ENCODE data around the gene STK38L. TPM values are rescaled to one million over a fixed set of nuclear protein-coding genes. Genes with fewer than 3 reads are reported as not detected.

STK38L gene
- 33.4 TPM for polyA plus RNA-seq (2013, experiment 1 of 4)
- polyA plus RNA-seq (2013, experiment 2 of 4): 34.7 TPM
- 28.2 TPM for polyA plus RNA-seq (2013, experiment 3 of 4)
- 26.1 TPM for polyA plus RNA-seq (2013, experiment 4 of 4)

DNA sequence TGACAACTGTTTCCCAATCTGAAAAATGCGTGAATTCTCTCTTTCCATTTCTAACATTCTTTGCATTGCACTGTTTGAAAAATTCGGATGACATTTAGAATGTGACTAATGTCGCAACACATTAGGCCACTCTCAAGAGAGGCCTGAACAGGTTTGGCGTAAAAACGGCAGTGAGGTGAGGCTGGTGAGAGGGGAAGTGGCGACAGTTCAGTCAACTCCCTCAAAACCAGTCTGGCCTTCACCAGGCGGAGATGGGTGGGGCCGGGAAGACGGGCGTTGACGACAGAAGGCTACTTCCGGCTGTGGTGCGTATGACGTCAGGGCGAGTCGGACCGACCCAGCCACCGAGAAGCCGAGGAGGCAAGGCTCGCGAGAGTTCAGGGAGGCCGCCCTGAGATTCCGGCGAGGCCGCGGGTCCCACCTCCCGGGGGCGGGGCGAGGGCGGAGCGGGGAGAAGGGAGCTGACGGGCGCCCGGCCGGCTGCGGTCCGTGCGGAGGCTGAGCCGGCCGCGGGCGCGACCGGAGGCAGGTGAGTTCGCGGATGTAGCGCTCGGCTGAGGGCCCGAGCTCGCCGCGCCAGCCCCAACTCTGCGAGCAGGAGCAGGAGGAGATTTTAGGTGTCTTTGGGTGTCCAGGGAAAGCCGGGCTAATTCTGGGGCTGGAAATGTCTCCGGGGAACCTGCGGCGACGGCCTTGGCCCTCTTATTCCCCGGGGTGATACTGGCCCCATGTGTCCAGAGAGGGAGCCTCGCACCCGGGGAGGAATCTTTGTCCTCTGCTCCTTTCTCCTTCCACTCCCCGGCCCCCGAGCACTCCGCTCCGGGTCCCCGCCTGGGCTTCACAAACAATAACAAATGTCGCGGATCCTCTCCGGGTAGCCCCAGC, at the start of gene STK38L:
Gene STK38L (plus strand): TSS at position 483 of the 885 bp plus-strand sequence. CDS start 53,435 bp downstream, outside the sequence.
- H3K9me3 ChIP-seq (ENCODE audit: control insufficient read depth, low read length): no peaks in the 10 kb centered on the region
- H3K4me3 ChIP-seq (ENCODE audit: insufficient read depth, low read depth, low read length): peak within 1 kb of the TSS; percentile 87
- H3K4me1 ChIP-seq (ENCODE audit: control insufficient read depth, insufficient read depth, low read length): peaks cover 10% of the 10 kb centered on the region
- WGBS, 2 experiments: 9% methylated on average over 69 of the region's 69 CpGs
- H3K27ac ChIP-seq (ENCODE audit: insufficient read depth, low read depth, low read length, poor library complexity, severe bottlenecking): peak within 1 kb of the TSS; percentile 18
- no peaks in the 10 kb centered on the region for H3K36me3 ChIP-seq (ENCODE audit: control insufficient read depth, insufficient read depth, low read length)
- H3K27me3 ChIP-seq (ENCODE audit: control insufficient read depth, insufficient read depth, low read length, poor library complexity, severe bottlenecking): no peaks in the 10 kb centered on the region

GRCh38 chr12:27194644-27195043, 49.4 kb upstream of the STK38L start:
- Histone ChIP-seq H3K27me3 (ENCODE audit: control insufficient read depth, insufficient read depth, low read length, poor library complexity, severe bottlenecking) (no peaks in the 10 kb centered on the region), H3K4me1 (ENCODE audit: control insufficient read depth, insufficient read depth, low read length) (no peaks in the 10 kb centered on the region), H3K9me3 (ENCODE audit: control insufficient read depth, low read length) (no peaks in the 10 kb centered on the region), H3K27ac (ENCODE audit: insufficient read depth, low read depth, low read length, poor library complexity, severe bottlenecking) (no peak overlapping the region), H3K4me3 (ENCODE audit: insufficient read depth, low read depth, low read length) (no peak overlapping the region), H3K36me3 (ENCODE audit: control insufficient read depth, insufficient read depth, low read length) (no peaks in the 10 kb centered on the region)
- WGBS, 2 experiments: 88 to 95% methylated on average over 2 of the region's 2 CpGs

DNA sequence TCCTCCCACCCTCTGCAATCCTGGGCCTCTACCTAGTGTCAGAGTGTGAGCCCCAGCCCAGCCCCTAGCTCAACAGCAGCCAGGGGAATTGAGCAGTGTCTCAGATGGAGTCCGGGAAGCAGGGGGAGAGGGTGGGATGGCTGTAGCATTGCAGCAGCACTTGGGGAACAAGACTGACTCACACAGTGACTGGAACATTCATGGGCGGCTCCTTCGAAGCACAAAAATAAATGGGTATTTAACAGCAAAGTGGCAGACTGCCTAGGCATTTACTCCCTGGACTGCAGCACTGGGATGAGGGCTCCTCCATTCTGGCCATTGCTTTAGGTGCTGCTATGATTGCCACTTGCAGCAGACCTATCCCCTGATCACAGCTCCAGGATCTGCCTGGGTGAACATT, 46.0 kb upstream of the STK38L start:
- H3K4me1 ChIP-seq (ENCODE audit: control insufficient read depth, insufficient read depth, low read length): no peaks in the 10 kb centered on the region
- no peak overlapping the region for H3K27ac ChIP-seq (ENCODE audit: insufficient read depth, low read depth, low read length, poor library complexity, severe bottlenecking)
- H3K4me3 ChIP-seq (ENCODE audit: insufficient read depth, low read depth, low read length): no peak overlapping the region
- H3K36me3 ChIP-seq (ENCODE audit: control insufficient read depth, insufficient read depth, low read length): no peaks in the 10 kb centered on the region
- WGBS, 2 experiments: 89 to 91% methylated on average over 3 of the region's 3 CpGs
- H3K9me3 ChIP-seq (ENCODE audit: control insufficient read depth, low read length): no peaks in the 10 kb centered on the region
- no peaks in the 10 kb centered on the region for H3K27me3 ChIP-seq (ENCODE audit: control insufficient read depth, insufficient read depth, low read length, poor library complexity, severe bottlenecking)

- Histone ChIP-seq H3K9me3 (ENCODE audit: control insufficient read depth, low read length) (no peaks in the 10 kb centered on the region), H3K27ac (ENCODE audit: insufficient read depth, low read depth, low read length, poor library complexity, severe bottlenecking) (no peak overlapping the region), H3K36me3 (ENCODE audit: control insufficient read depth, insufficient read depth, low read length) (no peaks in the 10 kb centered on the region), H3K4me3 (ENCODE audit: insufficient read depth, low read depth, low read length) (no peak overlapping the region), H3K4me1 (ENCODE audit: control insufficient read depth, insufficient read depth, low read length) (no peaks in the 10 kb centered on the region), H3K27me3 (ENCODE audit: control insufficient read depth, insufficient read depth, low read length, poor library complexity, severe bottlenecking) (no peaks in the 10 kb centered on the region)
- WGBS, 2 experiments: 78 to 86% methylated on average over 2 of the region's 2 CpGs
Observed at GRCh38 chr12:27199638-27200300, 44.3 kb upstream of the STK38L start.

GRCh38 chr12:27201169-27201568, 42.9 kb upstream of the STK38L start:
- no peaks in the 10 kb centered on the region for H3K4me1 ChIP-seq (ENCODE audit: control insufficient read depth, insufficient read depth, low read length)
- H3K27me3 ChIP-seq (ENCODE audit: control insufficient read depth, insufficient read depth, low read length, poor library complexity, severe bottlenecking): no peaks in the 10 kb centered on the region
- no peak overlapping the region for H3K27ac ChIP-seq (ENCODE audit: insufficient read depth, low read depth, low read length, poor library complexity, severe bottlenecking)
- no peaks in the 10 kb centered on the region for H3K9me3 ChIP-seq (ENCODE audit: control insufficient read depth, low read length)
- WGBS, 2 experiments: 100% methylated on average over 1 of the region's 1 CpG
- no peaks in the 10 kb centered on the region for H3K36me3 ChIP-seq (ENCODE audit: control insufficient read depth, insufficient read depth, low read length)
- no peak overlapping the region for H3K4me3 ChIP-seq (ENCODE audit: insufficient read depth, low read depth, low read length)

DNA sequence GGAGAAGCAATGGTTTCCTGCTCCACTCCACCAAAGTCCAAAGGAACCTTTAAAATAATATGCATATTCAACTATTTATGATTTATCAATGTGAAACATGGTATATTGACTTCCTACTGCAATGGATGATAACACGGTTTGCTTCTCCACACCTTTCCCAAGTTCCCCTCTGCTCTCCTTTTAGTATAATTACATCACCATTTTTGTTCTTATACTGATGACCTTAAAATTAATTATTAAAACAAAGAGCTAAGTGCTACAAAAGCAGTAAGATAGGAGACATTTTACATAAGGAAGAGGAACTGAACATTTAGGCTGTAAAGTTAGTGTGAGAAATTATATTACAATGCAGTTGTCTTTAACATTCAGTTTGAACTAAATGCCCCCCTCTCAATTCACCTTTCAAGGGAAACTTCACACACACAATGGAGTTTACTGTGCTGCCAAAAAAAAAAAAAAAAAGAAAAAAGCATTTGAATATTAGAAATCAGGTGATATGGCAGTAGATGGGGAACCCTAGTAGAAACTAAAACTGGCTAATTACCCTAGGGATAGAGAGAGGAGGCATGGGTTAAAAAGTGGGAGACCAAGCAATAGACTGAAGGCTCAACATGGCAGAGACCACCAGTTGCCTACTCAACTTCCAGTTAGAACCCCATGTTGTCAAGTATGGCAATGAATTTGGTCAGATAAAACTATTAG, 37.1 kb upstream of the STK38L start:
- Histone ChIP-seq H3K27ac (ENCODE audit: insufficient read depth, low read depth, low read length, poor library complexity, severe bottlenecking) (no peak overlapping the region), H3K36me3 (ENCODE audit: control insufficient read depth, insufficient read depth, low read length) (no peaks in the 10 kb centered on the region), H3K4me1 (ENCODE audit: control insufficient read depth, insufficient read depth, low read length) (no peaks in the 10 kb centered on the region), H3K9me3 (ENCODE audit: control insufficient read depth, low read length) (no peaks in the 10 kb centered on the region), H3K27me3 (ENCODE audit: control insufficient read depth, insufficient read depth, low read length, poor library complexity, severe bottlenecking) (no peaks in the 10 kb centered on the region), H3K4me3 (ENCODE audit: insufficient read depth, low read depth, low read length) (no peak overlapping the region)
- WGBS, 2 experiments: 86% methylated on average over 1 of the region's 1 CpG; no CpG with 5 or more reads in 1 of the 2 experiments

DNA sequence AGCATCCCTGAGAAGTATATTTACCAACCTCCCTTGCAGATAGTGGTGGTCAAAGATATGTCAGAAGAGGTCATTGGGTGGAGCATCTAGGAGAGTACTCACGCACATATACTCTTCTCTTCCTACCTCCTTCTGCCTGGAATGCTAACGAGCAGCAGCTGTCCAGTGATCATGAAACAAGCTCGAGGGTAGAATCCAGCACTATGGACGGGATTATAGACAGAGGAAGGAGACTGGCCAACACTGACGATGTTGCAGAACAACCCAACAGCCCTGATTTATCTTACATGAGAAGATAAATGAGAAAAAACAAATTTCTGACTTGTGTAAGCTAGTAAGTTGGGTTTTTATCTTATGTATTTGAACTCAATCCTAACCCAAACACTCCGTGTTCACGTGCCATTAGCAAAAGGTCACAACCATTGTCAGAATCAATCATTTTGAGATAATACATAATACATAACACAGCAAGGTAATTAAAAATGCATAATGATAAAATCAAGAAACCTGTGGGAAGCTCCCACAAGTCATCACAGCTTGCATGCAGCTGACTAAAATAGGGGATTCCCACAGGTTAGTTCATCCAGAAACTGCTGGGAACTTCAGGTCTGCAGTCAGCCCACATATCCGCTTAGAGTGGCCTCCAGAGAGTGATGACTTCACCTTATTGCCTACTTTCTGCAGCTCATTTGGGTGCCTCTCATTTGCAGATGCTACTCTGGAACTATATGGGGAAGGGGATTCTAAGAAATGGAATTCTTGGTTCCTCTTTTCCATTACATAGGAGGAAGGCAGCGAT, 36.3 kb upstream of the STK38L start:
- Histone ChIP-seq H3K4me1 (ENCODE audit: control insufficient read depth, insufficient read depth, low read length) (no peaks in the 10 kb centered on the region), H3K36me3 (ENCODE audit: control insufficient read depth, insufficient read depth, low read length) (no peaks in the 10 kb centered on the region), H3K4me3 (ENCODE audit: insufficient read depth, low read depth, low read length) (no peak overlapping the region), H3K27ac (ENCODE audit: insufficient read depth, low read depth, low read length, poor library complexity, severe bottlenecking) (no peak overlapping the region), H3K27me3 (ENCODE audit: control insufficient read depth, insufficient read depth, low read length, poor library complexity, severe bottlenecking) (no peaks in the 10 kb centered on the region), H3K9me3 (ENCODE audit: control insufficient read depth, low read length) (no peaks in the 10 kb centered on the region)
- WGBS, 2 experiments: 89 to 96% methylated on average over 7 of the region's 9 CpGs

DNA sequence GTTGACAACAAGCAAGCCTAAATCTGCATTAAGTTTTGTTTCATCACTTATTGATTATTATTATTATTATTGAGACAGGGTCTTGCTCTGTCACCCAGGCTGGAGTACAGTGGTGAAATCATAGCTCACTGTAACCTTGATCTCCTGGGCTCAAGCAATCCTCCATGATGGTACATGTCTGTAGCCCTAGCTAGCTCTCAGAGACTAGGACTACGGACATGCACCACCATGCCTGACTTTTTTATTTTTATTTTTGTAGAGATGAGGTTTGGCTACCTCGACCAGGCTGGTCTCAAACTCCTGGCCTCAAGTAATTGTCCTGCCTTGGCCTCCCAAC, 35.7 kb upstream of the STK38L start:
- Histone ChIP-seq H3K4me3 (ENCODE audit: insufficient read depth, low read depth, low read length) (no peak overlapping the region), H3K27me3 (ENCODE audit: control insufficient read depth, insufficient read depth, low read length, poor library complexity, severe bottlenecking) (no peaks in the 10 kb centered on the region), H3K9me3 (ENCODE audit: control insufficient read depth, low read length) (no peaks in the 10 kb centered on the region), H3K36me3 (ENCODE audit: control insufficient read depth, insufficient read depth, low read length) (no peaks in the 10 kb centered on the region), H3K4me1 (ENCODE audit: control insufficient read depth, insufficient read depth, low read length) (no peaks in the 10 kb centered on the region), H3K27ac (ENCODE audit: insufficient read depth, low read depth, low read length, poor library complexity, severe bottlenecking) (no peak overlapping the region)
- 80 to 86% methylated on average over 2 of the region's 2 CpGs for whole genome bisulfite sequencing, 2 experiments

DNA sequence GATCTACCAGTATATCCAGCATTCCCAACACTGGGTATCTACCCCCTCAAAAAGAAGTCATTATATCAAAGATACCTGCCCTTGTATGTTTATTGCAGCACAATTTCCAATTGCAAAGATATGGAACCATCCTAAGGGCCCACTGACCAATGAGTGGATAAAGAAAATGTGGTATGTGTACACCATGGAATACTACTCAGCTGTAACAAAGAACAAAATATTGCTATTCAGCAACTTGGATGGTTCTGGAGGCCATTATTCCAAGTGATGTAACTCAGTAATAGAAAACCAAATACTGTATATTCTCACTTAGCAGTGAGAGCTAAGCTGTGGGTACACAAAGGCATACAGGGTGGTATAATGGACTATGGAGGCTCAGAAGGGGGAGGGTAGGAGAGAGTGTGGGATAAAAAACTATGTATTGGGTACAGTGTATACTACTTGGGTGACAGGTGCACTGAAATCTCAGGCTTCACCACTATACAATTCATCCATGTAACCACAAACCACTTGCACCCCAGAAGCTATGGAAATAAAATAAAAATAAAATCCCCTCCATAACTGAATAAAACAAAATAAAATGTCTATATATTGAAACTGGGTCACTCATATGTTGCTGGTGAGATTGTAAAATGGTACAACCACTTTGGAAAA, 34.7 kb upstream of the STK38L start:
- Histone ChIP-seq H3K36me3 (ENCODE audit: control insufficient read depth, insufficient read depth, low read length) (no peaks in the 10 kb centered on the region), H3K4me1 (ENCODE audit: control insufficient read depth, insufficient read depth, low read length) (no peaks in the 10 kb centered on the region), H3K27me3 (ENCODE audit: control insufficient read depth, insufficient read depth, low read length, poor library complexity, severe bottlenecking) (no peaks in the 10 kb centered on the region), H3K4me3 (ENCODE audit: insufficient read depth, low read depth, low read length) (no peak overlapping the region), H3K27ac (ENCODE audit: insufficient read depth, low read depth, low read length, poor library complexity, severe bottlenecking) (no peak overlapping the region), H3K9me3 (ENCODE audit: control insufficient read depth, low read length) (no peaks in the 10 kb centered on the region)

Measured in ectodermal cell (in vitro differentiated cells).